Measurements from ENCODE around the gene ZBTB25.

Gene ZBTB25

DNA sequence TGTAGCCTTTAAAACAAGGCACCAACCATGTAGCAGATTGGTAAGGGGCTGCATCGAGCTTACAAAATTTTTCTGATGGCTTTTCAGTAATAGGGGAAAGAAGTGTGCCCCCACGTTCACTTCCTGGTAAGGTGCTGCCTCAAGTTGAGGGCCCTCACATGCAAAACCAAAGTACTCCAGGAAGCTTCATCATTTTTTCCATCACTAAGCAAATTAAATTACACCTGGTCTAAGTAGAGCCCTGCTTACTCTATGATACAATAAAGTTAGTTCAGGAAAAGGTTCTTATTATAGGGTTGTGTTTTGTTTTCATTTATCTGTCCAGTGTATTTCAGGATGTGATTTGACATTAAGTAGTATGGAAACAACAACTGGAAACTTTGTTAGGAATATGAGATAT is 53.4 kb downstream of the ZBTB25 start:
- ChIA-PET CTCF (interaction anchor here (0.6 to 5.5 kb wide), 2 partner anchors 18 to 20 kb away, joined by 3 to 23 read pairs; no protein-coding TSS in a partner anchor), POLR2A (no interaction called here)
- no peak for DNase-seq (ENCODE audit: low read depth, low spot score)
- no peak overlapping the region for H3K4me3 ChIP-seq (ENCODE audit: low read depth, low read length)
- TF ChIP-seq, protein P1, sequence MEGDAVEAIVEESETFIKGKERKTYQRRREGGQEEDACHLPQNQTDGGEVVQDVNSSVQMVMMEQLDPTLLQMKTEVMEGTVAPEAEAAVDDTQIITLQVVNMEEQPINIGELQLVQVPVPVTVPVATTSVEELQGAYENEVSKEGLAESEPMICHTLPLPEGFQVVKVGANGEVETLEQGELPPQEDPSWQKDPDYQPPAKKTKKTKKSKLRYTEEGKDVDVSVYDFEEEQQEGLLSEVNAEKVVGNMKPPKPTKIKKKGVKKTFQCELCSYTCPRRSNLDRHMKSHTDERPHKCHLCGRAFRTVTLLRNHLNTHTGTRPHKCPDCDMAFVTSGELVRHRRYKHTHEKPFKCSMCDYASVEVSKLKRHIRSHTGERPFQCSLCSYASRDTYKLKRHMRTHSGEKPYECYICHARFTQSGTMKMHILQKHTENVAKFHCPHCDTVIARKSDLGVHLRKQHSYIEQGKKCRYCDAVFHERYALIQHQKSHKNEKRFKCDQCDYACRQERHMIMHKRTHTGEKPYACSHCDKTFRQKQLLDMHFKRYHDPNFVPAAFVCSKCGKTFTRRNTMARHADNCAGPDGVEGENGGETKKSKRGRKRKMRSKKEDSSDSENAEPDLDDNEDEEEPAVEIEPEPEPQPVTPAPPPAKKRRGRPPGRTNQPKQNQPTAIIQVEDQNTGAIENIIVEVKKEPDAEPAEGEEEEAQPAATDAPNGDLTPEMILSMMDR (IDR thresholded peaks at IDR 0.05; ENCODE audit: insufficient read depth, low read length, missing control alignments), result no peak

DNA sequence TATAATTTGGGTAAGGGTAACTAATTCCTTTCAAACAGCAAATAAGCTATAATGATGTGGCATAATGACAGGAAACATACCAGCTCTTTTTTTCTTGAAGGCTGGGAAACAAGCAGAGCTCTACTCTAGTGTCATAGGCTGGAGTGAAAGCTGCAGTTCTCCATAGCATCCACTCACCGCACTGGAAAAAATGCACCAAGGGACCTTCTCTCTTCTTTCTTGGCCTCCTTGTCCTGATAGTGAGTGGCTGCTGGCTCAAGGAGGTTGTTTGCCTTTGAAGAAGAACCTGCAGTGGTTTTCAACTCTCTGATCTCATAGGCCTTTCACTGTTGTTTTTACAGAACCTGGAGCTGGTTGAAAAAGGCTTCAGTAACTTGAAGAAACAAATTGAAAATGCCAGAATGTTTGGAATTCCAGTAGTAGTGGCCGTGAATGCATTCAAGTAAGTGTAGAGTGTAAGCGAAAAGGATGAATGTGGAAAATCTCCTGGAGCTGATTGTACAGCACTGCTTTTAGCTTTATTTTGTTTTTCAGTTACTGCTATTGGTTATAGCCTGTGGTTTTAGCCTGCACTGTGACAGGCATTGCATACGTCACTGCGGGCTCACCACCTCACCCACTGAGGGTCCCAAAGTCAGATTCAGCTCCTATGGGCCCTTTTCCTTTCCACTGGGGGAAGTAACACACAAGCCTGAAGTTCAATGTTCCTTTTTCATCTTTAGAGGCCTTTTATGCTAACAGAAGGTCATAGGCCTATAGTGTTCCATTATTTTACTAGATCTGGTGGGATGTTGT is 55.6 kb downstream of the ZBTB25 start:
- TF ChIP-seq, protein P1 (IDR thresholded peaks at IDR 0.05; ENCODE audit: insufficient read depth, low read length, missing control alignments), result no peak
- POLR2A ChIA-PET, result interaction anchor here (0.6 kb wide), 1 partner anchor 20 kb away, joined by 3 read pairs; no protein-coding TSS in a partner anchor
- DNase-seq (ENCODE audit: low read depth, low spot score), result no peak
- H3K4me3 ChIP-seq (ENCODE audit: low read depth, low read length), result no peak overlapping the region
- CTCF ChIA-PET, result interaction anchor here (0.7 to 5.5 kb wide), 7 partner anchors 9 to 144 kb away, joined by 3 to 23 read pairs (median 5); partner anchors contain the start of gene HSPA2

DNA sequence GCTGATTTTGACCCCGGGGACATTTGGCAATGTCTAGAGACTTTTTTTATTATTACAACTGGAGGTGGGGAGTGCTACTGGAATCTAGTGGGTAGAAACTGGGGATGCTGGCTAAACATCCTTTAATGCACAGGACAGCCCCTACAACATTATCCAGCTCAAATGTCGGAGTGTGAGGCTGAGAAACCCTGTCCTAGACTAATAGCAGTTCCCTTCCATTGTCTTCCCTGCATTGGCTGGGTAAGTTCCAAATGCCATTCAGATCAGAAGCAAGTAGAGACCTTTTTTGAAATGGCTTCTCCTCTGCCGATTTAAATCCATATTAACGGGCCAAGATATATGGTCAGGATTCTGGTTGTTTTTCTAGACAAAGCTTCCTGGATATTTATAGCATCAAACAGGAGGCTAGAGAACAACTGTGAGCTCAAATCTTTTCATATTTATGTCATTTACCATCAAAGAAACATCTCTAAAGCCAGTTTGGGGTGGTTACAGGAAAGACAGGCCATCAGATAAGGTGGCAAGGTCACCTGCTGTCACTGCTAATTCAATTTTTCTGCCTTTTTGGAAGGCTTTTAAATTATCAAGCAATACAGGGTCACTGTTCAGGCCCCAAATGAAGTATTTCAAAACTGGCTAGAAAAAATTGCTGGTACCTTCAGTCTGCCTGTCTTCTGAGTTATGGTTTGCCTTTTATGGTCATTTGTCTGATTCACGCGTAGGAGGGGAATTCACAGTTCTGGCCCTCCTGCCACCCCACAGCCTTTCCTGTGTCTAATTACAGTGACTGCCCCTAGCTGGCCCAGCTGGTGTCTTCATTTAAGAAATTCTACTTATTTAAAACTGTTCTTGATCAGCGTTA is 58.4 kb downstream of the ZBTB25 start:
- ChIA-PET CTCF (interaction anchor here (0.7 to 3.1 kb wide), 6 partner anchors 9 to 108 kb away, joined by 3 to 18 read pairs (median 6); no protein-coding TSS in a partner anchor), POLR2A (interaction anchor here (1.5 kb wide), 1 partner anchor 60 kb away, joined by 4 read pairs; the partner anchor contains the start of gene ZBTB1)
- peak; percentile 59 for DNase-seq (ENCODE audit: low read depth, low spot score)
- TF ChIP-seq, protein P1 (IDR thresholded peaks at IDR 0.05; ENCODE audit: insufficient read depth, low read length, missing control alignments), result no peak
- no peak overlapping the region for H3K4me3 ChIP-seq (ENCODE audit: low read depth, low read length)

DNA sequence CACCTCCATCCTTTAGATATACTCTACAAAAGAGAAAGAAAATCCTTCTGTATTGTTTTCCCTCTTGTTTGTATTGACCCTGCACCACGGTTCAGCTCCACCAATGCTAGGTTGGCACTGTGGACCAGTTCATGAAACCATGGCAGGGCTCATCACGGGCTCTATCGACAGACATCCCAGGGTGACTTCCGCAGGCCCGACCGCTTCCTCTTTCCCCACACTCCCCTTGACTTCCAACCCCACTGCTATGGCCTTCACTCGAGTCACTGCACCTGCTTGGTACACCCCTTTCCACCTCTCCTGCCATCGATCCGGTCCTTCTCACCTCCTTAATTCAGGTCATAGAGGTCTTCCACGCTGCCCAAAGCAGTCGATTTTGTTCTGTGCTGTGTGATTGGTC is 59.5 kb downstream of the ZBTB25 start:
- ChIA-PET POLR2A (no interaction called here), CTCF (interaction anchor here (1.0 to 3.1 kb wide), 2 partner anchors 14 to 447 kb away, joined by 3 to 18 read pairs; no protein-coding TSS in a partner anchor)
- TF ChIP-seq, protein P1 (IDR thresholded peaks at IDR 0.05; ENCODE audit: insufficient read depth, low read length, missing control alignments), result no peak
- no peak overlapping the region for H3K4me3 ChIP-seq (ENCODE audit: low read depth, low read length)
- no peak for DNase-seq (ENCODE audit: low read depth, low spot score)

DNA sequence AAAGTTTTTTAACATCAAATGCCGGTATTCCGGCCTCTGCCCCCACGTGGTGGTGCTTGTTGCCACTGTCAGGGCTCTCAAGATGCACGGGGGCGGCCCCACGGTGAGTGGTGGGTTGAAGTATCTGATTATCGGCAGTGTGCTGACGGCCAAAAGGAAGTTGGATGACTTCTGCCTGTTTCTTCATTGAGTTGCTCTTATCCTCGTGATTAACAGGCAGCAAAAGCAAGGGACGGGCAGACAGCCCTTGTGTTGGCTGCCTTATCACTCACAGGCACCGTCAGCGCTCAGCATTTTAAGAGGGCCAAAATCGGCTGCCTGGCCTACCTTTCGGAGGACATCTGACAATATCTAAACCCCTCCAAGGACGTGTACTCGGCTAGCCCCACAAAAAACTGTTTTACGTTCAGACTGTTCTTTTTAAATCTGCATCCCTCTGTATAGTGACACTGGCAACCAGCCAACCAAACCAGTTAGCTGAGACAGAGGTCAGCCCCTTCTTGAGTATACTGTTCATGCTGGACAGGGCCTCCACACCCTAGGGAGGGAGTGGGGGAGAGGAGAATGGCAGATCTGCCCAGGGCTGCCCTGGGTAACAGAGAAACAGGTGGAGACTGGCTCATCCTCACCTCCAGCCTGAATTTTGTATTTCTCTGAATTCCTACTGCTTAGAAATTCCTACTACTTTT is 61.2 kb downstream of the ZBTB25 start:
- ChIA-PET POLR2A (no interaction called here), CTCF (interaction anchor here (1.3 kb wide), 1 partner anchor 12 kb away, joined by 9 read pairs; no protein-coding TSS in a partner anchor)
- H3K4me3 ChIP-seq (ENCODE audit: low read depth, low read length), result no peak overlapping the region
- TF ChIP-seq, protein P1 (IDR thresholded peaks at IDR 0.05; ENCODE audit: insufficient read depth, low read length, missing control alignments), result no peak
- no peak for DNase-seq (ENCODE audit: low read depth, low spot score)
